Hematopoietic multipotent progenitor cell treated with erythropoietin and hydrocortisone succinate and interleukin-3 and kit ligand, for 4 days (in vitro differentiated cells): ENCODE measurements around the gene XIRP1.

Source experiments
- DNase-seq: peaks from one replicate; pipeline ENCODE4 v3.0.0-alpha.2; 2015

XIRP1 gene

GRCh38 chr3:39158148-39158715 lies 34.2 kb downstream of the XIRP1 start:
- DNase-seq, result no peak

DNA sequence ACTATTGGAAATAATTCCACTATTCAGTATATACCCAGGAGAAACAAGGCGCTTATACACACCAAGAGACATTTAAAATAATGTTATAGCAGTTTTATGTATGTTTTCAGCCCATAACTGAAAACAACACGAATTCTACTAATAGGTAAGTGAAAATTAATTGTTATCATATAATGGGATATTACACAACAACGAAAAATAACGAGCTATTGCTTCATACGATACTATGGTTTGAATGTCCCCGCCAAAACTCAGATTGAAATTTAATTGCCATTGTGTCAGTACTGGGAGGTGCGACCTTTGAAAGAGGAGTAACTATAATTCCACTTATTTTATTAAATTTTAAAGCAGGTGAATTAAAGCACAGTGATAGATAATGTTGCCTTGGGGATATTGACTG lies 35.0 kb downstream of the XIRP1 start:
- DNase-seq, result no peak

DNA sequence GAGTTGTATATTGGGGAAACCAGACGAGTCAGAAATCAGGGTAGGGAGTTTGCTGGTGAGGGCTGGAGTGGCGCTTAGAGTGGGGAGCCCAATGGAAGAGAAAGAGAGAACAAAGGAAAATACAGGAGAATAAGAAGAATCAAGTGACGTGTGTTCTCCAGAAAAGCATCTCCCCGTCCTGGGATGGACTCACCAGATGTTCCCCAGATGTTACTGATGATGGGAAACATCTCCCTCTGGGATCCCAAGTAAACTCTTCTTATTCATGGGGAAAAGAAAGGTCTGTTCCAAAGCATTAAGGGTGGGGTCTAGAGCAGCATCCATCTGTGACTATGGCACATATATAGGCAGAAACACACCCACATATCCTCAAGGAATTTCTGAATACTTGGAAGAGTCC lies 36.0 kb downstream of the XIRP1 start:
- no peak for DNase-seq

- DNase-seq, result no peak
Observed at GRCh38 chr3:39154280-39155021, 37.9 kb downstream of the XIRP1 start.

- no peak for DNase-seq
Observed at GRCh38 chr3:39153977-39154279, 38.5 kb downstream of the XIRP1 start.

DNA sequence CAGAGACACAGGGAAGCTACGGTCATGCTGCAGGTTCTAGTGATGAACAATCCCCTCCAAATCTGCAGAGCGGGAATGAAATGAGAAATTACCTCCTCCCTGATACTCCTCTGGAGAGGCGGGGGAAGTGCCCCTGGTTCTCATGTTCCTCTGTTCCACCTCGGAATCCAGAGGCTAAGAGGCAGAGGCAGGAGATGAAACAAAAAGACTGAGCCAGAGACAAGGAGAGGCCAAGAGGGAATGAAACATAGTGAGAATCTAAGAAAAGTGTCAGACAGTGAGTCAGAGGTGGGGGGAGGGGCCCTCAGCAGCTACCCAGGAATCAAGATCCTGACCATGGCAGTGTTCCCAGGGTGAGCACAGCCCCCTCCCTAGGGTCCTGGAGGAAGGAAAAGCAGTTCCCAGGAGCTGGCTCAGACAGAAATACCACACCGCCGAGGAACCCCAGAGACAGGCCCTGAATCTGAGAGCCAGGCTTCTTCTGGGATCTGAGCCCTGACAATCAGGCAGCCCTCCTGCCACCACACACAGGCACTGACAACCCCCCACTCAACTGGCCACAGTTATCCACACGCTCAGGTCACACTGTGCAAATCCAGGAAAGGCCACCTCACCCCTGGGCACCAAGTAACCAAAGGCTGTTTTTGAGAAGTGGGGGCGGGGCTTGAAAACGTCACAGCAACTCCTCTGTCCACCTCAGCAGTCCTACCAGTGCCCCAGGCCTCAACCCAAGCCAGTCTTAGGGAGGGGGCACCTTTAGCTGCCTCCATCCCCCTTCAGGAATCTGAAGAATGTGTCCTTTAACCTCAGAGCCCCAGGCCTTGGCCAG lies 41.4 kb downstream of the XIRP1 start:
- DNase-seq, result peak; percentile 57

- DNase-seq, result peak; percentile 40
Observed at GRCh38 chr3:39150148-39150802, 42.1 kb downstream of the XIRP1 start.

- DNase-seq, result no peak
Observed at GRCh38 chr3:39149498-39150147, 42.8 kb downstream of the XIRP1 start.

- no peak for DNase-seq
Observed at GRCh38 chr3:39149059-39149455, 43.3 kb downstream of the XIRP1 start.

DNA sequence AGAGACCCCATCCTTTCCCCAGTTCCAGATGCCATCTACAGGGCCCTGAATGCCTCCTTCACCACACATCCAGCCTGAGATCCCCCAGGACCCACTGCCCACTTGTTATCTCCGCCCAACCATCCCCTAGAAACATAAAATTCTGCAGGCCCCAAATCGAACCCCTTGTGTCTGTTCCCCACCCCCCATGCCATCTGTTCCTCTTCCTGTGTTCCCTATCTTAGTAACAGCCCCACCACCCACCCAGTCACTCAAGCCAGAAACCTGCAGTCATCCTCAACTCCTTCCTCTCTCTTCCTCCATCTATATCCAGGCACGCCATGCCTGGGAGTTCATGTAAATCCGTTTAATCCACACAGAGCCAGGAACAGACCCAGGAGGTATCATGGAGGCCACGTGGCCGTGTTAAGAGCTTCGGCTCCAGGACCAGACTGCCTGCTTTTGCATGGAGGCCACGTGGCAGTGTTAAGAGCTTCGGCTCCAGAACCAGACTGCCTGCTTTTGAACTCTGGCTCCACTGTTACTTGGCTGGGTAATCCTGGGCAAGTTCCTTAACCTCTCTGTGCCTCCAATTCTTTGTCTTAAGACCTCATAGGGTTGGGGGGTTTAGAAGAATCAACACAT lies 43.8 kb downstream of the XIRP1 start:
- peak; percentile 87 for DNase-seq

DNA sequence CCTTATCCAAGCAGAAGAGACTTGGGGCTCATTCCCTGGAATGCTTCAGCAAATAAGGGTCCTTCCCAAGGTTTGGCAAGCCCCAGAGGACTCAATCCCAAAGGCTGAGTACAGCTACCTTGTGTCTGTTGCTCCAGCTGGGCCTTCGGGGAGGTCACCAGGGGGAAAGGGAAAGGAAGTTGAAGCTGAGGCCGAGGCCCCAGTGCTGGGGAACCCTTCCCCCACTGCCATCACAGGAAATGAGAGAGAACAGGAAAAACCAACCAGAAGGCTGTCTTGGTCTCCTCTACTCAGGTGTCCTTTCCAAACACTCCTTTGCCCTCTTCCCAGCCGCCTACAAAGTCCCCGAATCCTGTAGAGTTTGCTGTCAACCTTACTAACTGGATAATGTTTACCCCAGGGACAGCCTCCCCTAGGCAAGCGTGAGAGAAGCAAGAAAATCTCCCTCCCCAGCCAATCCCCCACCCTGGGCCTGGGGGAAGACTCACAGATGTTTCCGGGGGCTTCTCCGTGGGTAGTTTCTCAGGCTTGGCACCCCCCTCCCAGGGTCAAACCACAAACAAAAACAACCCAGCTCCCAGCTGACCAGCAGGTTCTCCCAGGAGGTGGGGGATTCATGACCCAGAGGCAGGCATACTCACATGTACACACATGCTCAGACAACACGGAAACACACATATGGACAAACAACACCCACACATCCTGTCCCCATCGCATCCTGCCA lies 44.5 kb downstream of the XIRP1 start:
- peak; percentile 82 for DNase-seq

GRCh38 chr3:39146611-39147591 lies 45.5 kb downstream of the XIRP1 start:
- peak; percentile 88 for DNase-seq

DNA sequence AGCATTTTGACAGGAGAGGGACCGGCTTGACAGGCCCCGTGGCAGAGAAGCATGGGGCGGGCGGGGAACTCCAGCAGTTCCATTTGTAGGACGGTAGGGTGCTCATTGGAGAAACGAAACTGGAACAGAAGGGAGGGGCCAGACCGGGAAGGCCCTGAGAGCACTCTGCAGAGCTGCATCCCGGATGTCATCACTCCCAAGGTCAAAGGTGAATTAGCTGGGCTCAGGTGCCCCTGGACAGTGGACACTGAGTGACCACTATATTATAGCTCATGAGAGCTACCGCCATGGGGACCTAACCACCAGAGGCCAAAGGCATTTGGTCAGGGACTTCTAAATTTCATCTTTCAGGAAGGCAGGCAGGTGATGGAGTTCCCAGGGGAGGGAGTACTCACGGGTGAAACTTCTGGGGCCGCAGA lies 46.3 kb downstream of the XIRP1 start:
- DNase-seq, result no peak

GRCh38 chr3:39144748-39145380 lies 47.5 kb downstream of the XIRP1 start:
- DNase-seq, result no peak

GRCh38 chr3:39144095-39144747 lies 48.2 kb downstream of the XIRP1 start:
- DNase-seq, result no peak

GRCh38 chr3:39143051-39143885 lies 49.1 kb downstream of the XIRP1 start:
- DNase-seq, result no peak

- DNase-seq, result no peak
Observed at GRCh38 chr3:39142067-39142466, 50.3 kb downstream of the XIRP1 start.

DNA sequence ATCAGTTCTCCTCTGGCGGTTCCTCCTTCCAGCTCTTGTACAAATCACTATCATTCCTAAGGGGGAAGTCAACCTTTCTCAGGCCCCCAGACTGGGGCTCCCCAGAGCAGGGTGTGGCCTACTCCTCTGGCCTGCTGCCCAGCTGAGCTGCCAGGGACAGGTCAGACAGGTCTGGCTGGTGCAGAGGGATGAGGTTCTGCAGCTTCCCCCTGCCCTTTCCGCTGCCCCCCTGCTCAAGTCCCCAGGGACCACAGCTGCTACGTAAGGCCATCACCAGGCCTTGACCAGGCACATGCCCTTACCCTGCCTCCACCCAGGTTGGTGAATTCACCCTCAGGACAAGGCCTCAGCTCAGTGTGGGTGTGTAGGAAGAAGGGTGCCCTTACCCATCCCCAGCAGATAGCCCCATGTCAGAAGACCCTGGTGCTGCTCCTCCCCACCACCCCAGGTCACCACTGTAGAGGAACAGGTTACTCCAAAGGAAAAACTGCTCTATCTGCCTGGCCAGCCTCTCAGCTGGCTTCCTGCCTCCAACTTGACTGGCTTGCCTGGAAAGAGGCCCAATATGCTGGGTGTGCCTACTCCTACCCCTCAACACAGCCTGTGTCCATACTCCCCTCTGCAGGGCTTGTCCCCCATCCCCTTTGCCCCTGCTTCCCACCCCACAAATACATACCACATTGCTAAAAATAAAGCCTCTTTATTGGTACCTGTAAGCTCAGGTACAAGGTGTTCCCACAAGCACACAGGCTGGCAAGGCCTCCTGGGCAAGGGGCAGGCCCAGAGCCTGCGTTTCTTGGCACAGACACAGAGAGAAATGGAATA lies 51.0 kb downstream of the XIRP1 start:
- DNase-seq, result peak; percentile 47
